GM12878 (cell line): ENCODE measurements around the gene SP100. TPM values are rescaled to one million over a fixed set of nuclear protein-coding genes. Genes with fewer than 3 reads are reported as not detected.

Experiments
- ATAC-seq: fragments of 200-7000 bp; cut with Tn5 transposase; 3 replicates; pipeline ENCODE4 v1.9.1; 2020; ENCODE audit warnings: mild to moderate bottlenecking, moderate library complexity
- BruUV-seq: library from RNA; stranded (reverse); fragments of 400-500 nt; replicated peaks from 2 replicates; lab custom pipeline; 2021; lab: Mats Ljungman, UMichigan
- CTCF ChIA-PET: fragments of 300-600 bp; sonication (Branson Sonifier 250); formaldehyde crosslinking; extraction: SDS; loops from one replicate; lab custom pipeline; 2021; ENCODE audit warnings: inconsistent platforms; lab: Yijun Ruan, JAX
- POLR2A ChIA-PET: fragments of 350-600 bp; formaldehyde crosslinking; extraction: SDS; loops from one replicate; lab custom pipeline; 2021; ENCODE audit warnings: inconsistent platforms; lab: Charles Lee
- RAD21 ChIA-PET: fragments of 300-600 bp; sonication (Branson Sonifier 250); formaldehyde crosslinking; loops from one replicate; lab custom pipeline; 2023; ENCODE audit warnings: antibody characterized with exemption; ENCODE audit not compliant: unreplicated experiment; lab: Charles Lee
- SMC1A ChIA-PET: fragments of 300-600 bp; sonication (Branson Sonifier 250); formaldehyde crosslinking; loops from one replicate; lab custom pipeline; 2023; ENCODE audit not compliant: unreplicated experiment, uncharacterized antibody; lab: Charles Lee
- DNase-seq: peaks from one replicate; pipeline ENCODE4 v3.0.0-alpha.2; 2011; ENCODE audit warnings: low read depth, low spot score
- FAIRE-seq: peaks from 3 replicates; lab custom pipeline; 2011; peaks lifted over from hg19 to GRCh38; lab: Jason Lieb, UNC
- H2AFZ ChIP-seq: 2 replicates; pipeline ENCODE4 v1.6.0; 2011; ENCODE audit warnings: low read depth, low read length, control low read depth; ENCODE audit not compliant: control insufficient read depth
- H3K27ac ChIP-seq: 2 replicates; pipeline ENCODE4 v1.5.1; 2011; ENCODE audit warnings: control low read depth; ENCODE audit not compliant: control insufficient read depth, insufficient read depth
- H3K27me3 ChIP-seq, 2 experiments: replicated peaks in 1 of 2; 2 replicates each; pipeline versions ENCODE4 v1.6.0 to v1.6.1; 2011; ENCODE audit warnings: low read length in 1 of 2; ENCODE audit not compliant: control insufficient read depth in 2 of 2, insufficient read depth in 2 of 2
- H3K36me3 ChIP-seq, 2 experiments: 2 replicates each; pipeline ENCODE4 v1.5.1; 2011; ENCODE audit warnings: low read length in 1 of 2; ENCODE audit not compliant: control insufficient read depth in 2 of 2, insufficient read depth in 2 of 2
- H3K4me1 ChIP-seq: 2 replicates; pipeline ENCODE4 v1.6.1; 2011; ENCODE audit warnings: mild to moderate bottlenecking, low read length, moderate library complexity, mixed read lengths; ENCODE audit not compliant: control insufficient read depth, insufficient read depth
- H3K4me2 ChIP-seq: 2 replicates; pipeline ENCODE4 v1.6.0; 2011; ENCODE audit warnings: control low read depth; ENCODE audit not compliant: control insufficient read depth, insufficient read depth
- H3K4me3 ChIP-seq: fragments of 200-600 bp; sonication (generic); 2 replicates; pipeline ENCODE4 v1.5.1; 2016
- H3K79me2 ChIP-seq: 2 replicates; pipeline ENCODE4 v1.6.0; 2011; ENCODE audit warnings: low read length; ENCODE audit not compliant: control insufficient read depth, insufficient read depth
- H3K9ac ChIP-seq: 2 replicates; pipeline ENCODE4 v1.8.0; 2011; ENCODE audit warnings: low read length, control low read depth, mixed read lengths; ENCODE audit not compliant: control insufficient read depth, insufficient read depth
- H3K9me3 ChIP-seq: replicated peaks from 3 replicates; pipeline ENCODE4 v1.5.1; 2011; ENCODE audit warnings: mild to moderate bottlenecking, low read length; ENCODE audit not compliant: control insufficient read depth, insufficient read depth
- H4K20me1 ChIP-seq: 2 replicates; pipeline ENCODE4 v1.6.0; 2011; ENCODE audit not compliant: control insufficient read depth, insufficient read depth
- CREB1 ChIP-seq: IDR thresholded peaks from 2 replicates; pipeline ENCODE4 v1.6.1; 2012; ENCODE audit warnings: low read depth, mild to moderate bottlenecking, inconsistent platforms
- MXI1 ChIP-seq: fragments of 150-350 bp; IDR thresholded peaks from 2 replicates; pipeline ENCODE4 v1.6.1; 2011; ENCODE audit warnings: low read depth, mild to moderate bottlenecking, inconsistent platforms, low read length, improper control_type of control experiment
- POLR2AphosphoS5 ChIP-seq: IDR thresholded peaks from 2 replicates; pipeline ENCODE4 v1.6.1; 2011; ENCODE audit warnings: mild to moderate bottlenecking, low read length, inconsistent platforms
- POU2F2 ChIP-seq: IDR thresholded peaks from 3 replicates; pipeline ENCODE4 v1.6.1; 2011; ENCODE audit warnings: low read depth, mild to moderate bottlenecking, low read length, borderline replicate concordance
- SP1 ChIP-seq: IDR thresholded peaks from one replicate; pipeline ENCODE4 v1.6.1; 2011; ENCODE audit warnings: low read depth, low read length
- SUZ12 ChIP-seq: fragments of 200-600 bp; sonication (generic); IDR thresholded peaks from one replicate; pipeline ENCODE4 v1.6.1; 2018; ENCODE audit warnings: antibody characterized with exemption, mild to moderate bottlenecking; ENCODE audit not compliant: unreplicated experiment
- TBL1XR1 ChIP-seq: IDR thresholded peaks from 2 replicates; pipeline ENCODE4 v1.6.1; 2012; ENCODE audit warnings: low read depth, low read length, improper control_type of control experiment
- YBX1 ChIP-seq: fragments of 450-650 bp; IDR thresholded peaks from 2 replicates; pipeline ENCODE4 v1.6.1; 2016; ENCODE audit warnings: antibody characterized with exemption
- ZNF384 ChIP-seq: IDR thresholded peaks from 2 replicates; pipeline ENCODE4 v1.6.1; 2012; ENCODE audit warnings: low read depth, mild to moderate bottlenecking, low read length, improper control_type of control experiment, borderline replicate concordance
- ZNF622 ChIP-seq: fragments of 450-650 bp; IDR thresholded peaks from 2 replicates; pipeline ENCODE4 v1.6.1; 2017; ENCODE audit warnings: mild to moderate bottlenecking, inconsistent platforms
- in situ Hi-C: fragments of 300-500 bp; cut with MboI; formaldehyde crosslinking; loops from 9 replicates; pipeline ENCODE4 v1.14.3; 2018; ENCODE audit warnings: mixed read lengths
- intact Hi-C: fragments of 100-400 bp; cut with micrococcal nuclease; formaldehyde crosslinking; loops from one replicate; pipeline ENCODE4 v1.14.2; 2022; ENCODE audit not compliant: unreplicated experiment
- polyA plus RNA-seq, 11 experiments: library from polyadenylated mRNA; depleted of rRNA in 4 of 11; unstranded in 6 of 11; stranded (reverse) in 5 of 11; fragments of >200 nt; fragmentation: Nextera tagmentation in 4 of 11; fragmentation: Illumina TruSeq in 1 of 11; extraction: Ambion mirVana in 4 of 11; extraction: Trizol in 1 of 11; gene quantifications; 1 replicate in 1 of 11; 2 replicates in 10 of 11; pipeline versions ENCODE4 v1.2.1 to v1.2.3, GENCODE V29; 2011 to 2016; ENCODE audit warnings: inconsistent platforms in 2 of 11, missing spikeins in 2 of 11, low read depth in 1 of 11
- total RNA-seq, 4 experiments: library from RNA; depleted of rRNA in 3 of 4; stranded (reverse); fragments of >200 nt in 3 of 4; fragmentation: Illumina TruSeq in 1 of 4; extraction: Trizol in 1 of 4; gene quantifications; 2 replicates each; pipeline versions ENCODE4 v1.2.1 to v1.2.3, GENCODE V29; 2013 to 2021
- TF ChIP-seq, protein P1 (sequence below): IDR thresholded peaks from 2 replicates; pipeline ENCODE4 v1.6.1; 2012; ENCODE audit warnings: mild to moderate bottlenecking, low read depth, low read length
- TF ChIP-seq, protein P2 (sequence below): IDR thresholded peaks from 2 replicates; pipeline ENCODE4 v1.6.1; 2011; ENCODE audit warnings: mild to moderate bottlenecking, low read depth, low read length, moderate library complexity; ENCODE audit not compliant: insufficient replicate concordance
- TF ChIP-seq, protein P3 (sequence below): fragments of 450-650 bp; IDR thresholded peaks from 2 replicates; pipeline ENCODE4 v1.6.1; 2018; ENCODE audit warnings: borderline replicate concordance, mild to moderate bottlenecking; ENCODE audit not compliant: partially characterized antibody
- TF ChIP-seq, protein P4 (sequence below): fragments of 450-650 bp; IDR thresholded peaks from 2 replicates; pipeline ENCODE4 v1.6.1; 2014; ENCODE audit warnings: mild to moderate bottlenecking

The SP100 gene
- total and polyA plus RNA-seq, 10 of the 15 experiments (the other 5 are each of a cell fraction or from before 2014, with no cell fraction given): 109 to 239 (median 180) TPM

DNA sequence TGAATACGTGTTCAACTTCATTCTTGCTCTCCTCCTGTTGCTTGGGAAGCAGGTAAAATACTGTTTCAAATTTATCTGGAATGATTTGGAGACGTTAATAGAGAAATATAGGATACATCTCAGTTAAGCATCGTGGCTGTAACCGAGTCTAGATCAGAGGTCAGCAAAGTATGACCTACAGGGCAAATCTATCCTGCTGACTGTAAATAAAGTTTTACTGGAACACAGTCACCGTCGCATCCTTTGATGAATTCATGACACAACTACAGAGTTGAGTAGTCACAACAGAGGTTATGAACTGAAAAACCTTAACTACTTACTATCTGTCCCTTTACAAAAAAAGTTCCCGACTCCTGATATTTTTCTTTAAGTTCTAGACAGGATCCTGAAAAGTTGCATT is 86.6 kb downstream of the SP100 start (continued):
- TF ChIP-seq, protein P1, sequence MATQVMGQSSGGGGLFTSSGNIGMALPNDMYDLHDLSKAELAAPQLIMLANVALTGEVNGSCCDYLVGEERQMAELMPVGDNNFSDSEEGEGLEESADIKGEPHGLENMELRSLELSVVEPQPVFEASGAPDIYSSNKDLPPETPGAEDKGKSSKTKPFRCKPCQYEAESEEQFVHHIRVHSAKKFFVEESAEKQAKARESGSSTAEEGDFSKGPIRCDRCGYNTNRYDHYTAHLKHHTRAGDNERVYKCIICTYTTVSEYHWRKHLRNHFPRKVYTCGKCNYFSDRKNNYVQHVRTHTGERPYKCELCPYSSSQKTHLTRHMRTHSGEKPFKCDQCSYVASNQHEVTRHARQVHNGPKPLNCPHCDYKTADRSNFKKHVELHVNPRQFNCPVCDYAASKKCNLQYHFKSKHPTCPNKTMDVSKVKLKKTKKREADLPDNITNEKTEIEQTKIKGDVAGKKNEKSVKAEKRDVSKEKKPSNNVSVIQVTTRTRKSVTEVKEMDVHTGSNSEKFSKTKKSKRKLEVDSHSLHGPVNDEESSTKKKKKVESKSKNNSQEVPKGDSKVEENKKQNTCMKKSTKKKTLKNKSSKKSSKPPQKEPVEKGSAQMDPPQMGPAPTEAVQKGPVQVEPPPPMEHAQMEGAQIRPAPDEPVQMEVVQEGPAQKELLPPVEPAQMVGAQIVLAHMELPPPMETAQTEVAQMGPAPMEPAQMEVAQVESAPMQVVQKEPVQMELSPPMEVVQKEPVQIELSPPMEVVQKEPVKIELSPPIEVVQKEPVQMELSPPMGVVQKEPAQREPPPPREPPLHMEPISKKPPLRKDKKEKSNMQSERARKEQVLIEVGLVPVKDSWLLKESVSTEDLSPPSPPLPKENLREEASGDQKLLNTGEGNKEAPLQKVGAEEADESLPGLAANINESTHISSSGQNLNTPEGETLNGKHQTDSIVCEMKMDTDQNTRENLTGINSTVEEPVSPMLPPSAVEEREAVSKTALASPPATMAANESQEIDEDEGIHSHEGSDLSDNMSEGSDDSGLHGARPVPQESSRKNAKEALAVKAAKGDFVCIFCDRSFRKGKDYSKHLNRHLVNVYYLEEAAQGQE: no peak
- no peak for TF ChIP-seq SUZ12
- no peak for TF ChIP-seq ZNF622
- no peak for TF ChIP-seq POU2F2
- no peak for TF ChIP-seq POLR2AphosphoS5
- no peak for TF ChIP-seq ZNF384
- TF ChIP-seq, protein P2, sequence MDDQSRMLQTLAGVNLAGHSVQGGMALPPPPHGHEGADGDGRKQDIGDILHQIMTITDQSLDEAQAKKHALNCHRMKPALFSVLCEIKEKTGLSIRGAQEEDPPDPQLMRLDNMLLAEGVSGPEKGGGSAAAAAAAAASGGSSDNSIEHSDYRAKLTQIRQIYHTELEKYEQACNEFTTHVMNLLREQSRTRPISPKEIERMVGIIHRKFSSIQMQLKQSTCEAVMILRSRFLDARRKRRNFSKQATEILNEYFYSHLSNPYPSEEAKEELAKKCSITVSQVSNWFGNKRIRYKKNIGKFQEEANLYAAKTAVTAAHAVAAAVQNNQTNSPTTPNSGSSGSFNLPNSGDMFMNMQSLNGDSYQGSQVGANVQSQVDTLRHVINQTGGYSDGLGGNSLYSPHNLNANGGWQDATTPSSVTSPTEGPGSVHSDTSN: no peak
- no peak for TF ChIP-seq YBX1

DNA sequence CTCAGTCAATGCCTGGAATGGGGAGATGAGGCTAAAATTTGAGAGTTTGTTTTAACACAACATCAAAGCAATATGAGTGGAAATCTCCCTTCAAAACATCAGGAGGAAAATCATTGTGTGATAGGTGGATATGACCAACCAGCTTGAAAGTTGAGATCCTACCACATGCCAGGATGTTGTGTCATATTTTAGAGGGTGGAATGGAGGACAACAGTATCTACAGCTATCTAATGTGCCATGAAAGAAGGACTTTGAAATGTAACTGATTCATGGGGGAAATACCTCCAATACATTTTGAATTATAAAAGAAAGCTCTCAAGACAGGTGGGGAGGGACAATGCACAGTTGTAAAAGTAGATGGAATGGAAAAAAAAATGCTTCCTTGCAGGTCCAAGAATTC is 87.8 kb downstream of the SP100 start:
- in situ Hi-C loops (no loop called here), intact Hi-C loops (no loop called here)
- no peak overlapping the region for H3K27ac ChIP-seq
- H3K36me3 ChIP-seq: peaks cover 9 to 35% of the 10 kb centered on the region in 2 experiments
- FAIRE-seq: no peak
- no peak overlapping the region for H2AFZ ChIP-seq
- H3K9me3 ChIP-seq: no peaks in the 10 kb centered on the region
- ChIA-PET POLR2A (interaction anchor here (1.1 kb wide), 1 partner anchor 57 kb away, joined by 3 read pairs; no protein-coding TSS in a partner anchor), RAD21 (interaction anchor here (1.2 to 1.6 kb wide), 3 partner anchors 82 to 295 kb away, joined by 4 to 5 read pairs (median 4); no protein-coding TSS in a partner anchor), CTCF (no interaction called here), SMC1A (interaction anchor here (0.9 to 2.2 kb wide), 7 partner anchors 10 to 86 kb away, joined by 3 to 8 read pairs (median 5); no protein-coding TSS in a partner anchor)
- no peak overlapping the region for H3K4me3 ChIP-seq
- ATAC-seq: no peak
- peaks cover 6% of the 10 kb centered on the region; the same call in 1 of the 2 replicates for H3K4me1 ChIP-seq
- no peaks in the 10 kb centered on the region for H3K79me2 ChIP-seq
- no peaks in the 10 kb centered on the region for H3K27me3 ChIP-seq
- no peak for DNase-seq
- H3K9ac ChIP-seq: no peak overlapping the region
- no peaks in the 10 kb centered on the region for H4K20me1 ChIP-seq
- H3K4me2 ChIP-seq: no peak overlapping the region
- BruUV-seq: no TSS peak
- TF ChIP-seq SP1: no peak
- TF ChIP-seq TBL1XR1: no peak
- TF ChIP-seq, protein P3, sequence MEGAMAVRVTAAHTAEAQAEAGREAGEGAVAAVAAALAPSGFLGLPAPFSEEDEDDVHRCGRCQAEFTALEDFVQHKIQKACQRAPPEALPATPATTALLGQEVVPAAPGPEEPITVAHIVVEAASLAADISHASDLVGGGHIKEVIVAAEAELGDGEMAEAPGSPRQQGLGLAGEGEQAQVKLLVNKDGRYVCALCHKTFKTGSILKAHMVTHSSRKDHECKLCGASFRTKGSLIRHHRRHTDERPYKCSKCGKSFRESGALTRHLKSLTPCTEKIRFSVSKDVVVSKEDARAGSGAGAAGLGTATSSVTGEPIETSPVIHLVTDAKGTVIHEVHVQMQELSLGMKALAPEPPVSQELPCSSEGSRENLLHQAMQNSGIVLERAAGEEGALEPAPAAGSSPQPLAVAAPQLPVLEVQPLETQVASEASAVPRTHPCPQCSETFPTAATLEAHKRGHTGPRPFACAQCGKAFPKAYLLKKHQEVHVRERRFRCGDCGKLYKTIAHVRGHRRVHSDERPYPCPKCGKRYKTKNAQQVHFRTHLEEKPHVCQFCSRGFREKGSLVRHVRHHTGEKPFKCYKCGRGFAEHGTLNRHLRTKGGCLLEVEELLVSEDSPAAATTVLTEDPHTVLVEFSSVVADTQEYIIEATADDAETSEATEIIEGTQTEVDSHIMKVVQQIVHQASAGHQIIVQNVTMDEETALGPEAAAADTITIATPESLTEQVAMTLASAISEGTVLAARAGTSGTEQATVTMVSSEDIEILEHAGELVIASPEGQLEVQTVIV: no peak
- no peak for TF ChIP-seq CREB1
- no peak for TF ChIP-seq MXI1
- TF ChIP-seq, protein P4, sequence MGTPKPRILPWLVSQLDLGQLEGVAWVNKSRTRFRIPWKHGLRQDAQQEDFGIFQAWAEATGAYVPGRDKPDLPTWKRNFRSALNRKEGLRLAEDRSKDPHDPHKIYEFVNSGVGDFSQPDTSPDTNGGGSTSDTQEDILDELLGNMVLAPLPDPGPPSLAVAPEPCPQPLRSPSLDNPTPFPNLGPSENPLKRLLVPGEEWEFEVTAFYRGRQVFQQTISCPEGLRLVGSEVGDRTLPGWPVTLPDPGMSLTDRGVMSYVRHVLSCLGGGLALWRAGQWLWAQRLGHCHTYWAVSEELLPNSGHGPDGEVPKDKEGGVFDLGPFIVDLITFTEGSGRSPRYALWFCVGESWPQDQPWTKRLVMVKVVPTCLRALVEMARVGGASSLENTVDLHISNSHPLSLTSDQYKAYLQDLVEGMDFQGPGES: no peak
- TF ChIP-seq, protein P2: no peak
